Chondrocyte (in vitro differentiated cells): ENCODE measurements around the gene TTC32. TPM values are rescaled to one million over a fixed set of nuclear protein-coding genes. Genes with fewer than 3 reads are reported as not detected.

Experiments used
- DNase-seq: peaks from one replicate; pipeline ENCODE4 v3.0.0; 2021; ENCODE audit warnings: mixed read lengths, low spot score
- H3K27ac Mint-ChIP-seq: one replicate; pipeline ENCODE4 v1.8.0; 2021; ENCODE audit warnings: mild to moderate bottlenecking, moderate library complexity, mixed read lengths; ENCODE audit not compliant: unreplicated experiment
- H3K27me3 Mint-ChIP-seq: 2 replicates; pipeline ENCODE4 v1.8.0; 2021; ENCODE audit warnings: low read depth, mixed read lengths
- H3K36me3 Mint-ChIP-seq: 2 replicates; pipeline ENCODE4 v1.8.0; 2021; ENCODE audit warnings: low read depth, mixed read lengths
- H3K4me1 Mint-ChIP-seq: 2 replicates; pipeline ENCODE4 v1.8.0; 2021; ENCODE audit warnings: low read depth, mild to moderate bottlenecking, mixed read lengths
- H3K4me3 Mint-ChIP-seq: one replicate; pipeline ENCODE4 v1.8.0; 2021; ENCODE audit warnings: mild to moderate bottlenecking, moderate library complexity, mixed read lengths; ENCODE audit not compliant: unreplicated experiment
- H3K9me3 Mint-ChIP-seq: 2 replicates; pipeline ENCODE4 v1.8.0; 2021; ENCODE audit warnings: low read depth, mixed read lengths
- CTCF ChIP-seq: fragments of 200-600 bp; sonication (generic); IDR thresholded peaks from 2 replicates; pipeline ENCODE4 v1.5.0; 2021; ENCODE audit warnings: antibody characterized with exemption, mild to moderate bottlenecking, moderate library complexity
- total RNA-seq: library from RNA; stranded (reverse); gene quantifications from 3 replicates; pipeline ENCODE4 v1.2.1, GENCODE V29; 2021

The TTC32 gene
- total RNA-seq, 1 donor from 2014 or later: 6.7 TPM

GRCh38 chr2:19868224-19868623 lies 33.6 kb downstream of the TTC32 start:
- no peak for TF ChIP-seq CTCF
- Mint-ChIP-seq H3K4me1 (peaks cover 13% of the 10 kb centered on the region), H3K4me3 (peak overlapping the region; percentile 75), H3K36me3 (no peaks in the 10 kb centered on the region), H3K27ac (no peak overlapping the region), H3K27me3 (no peaks in the 10 kb centered on the region), H3K9me3 (no peaks in the 10 kb centered on the region)
- DNase-seq: no peak

- Mint-ChIP-seq H3K9me3 (no peaks in the 10 kb centered on the region), H3K4me1 (peaks cover 26% of the 10 kb centered on the region), H3K27ac (no peak overlapping the region), H3K4me3 (no peak overlapping the region), H3K36me3 (no peaks in the 10 kb centered on the region), H3K27me3 (no peaks in the 10 kb centered on the region)
- DNase-seq: no peak
- TF ChIP-seq CTCF: no peak
Measured at GRCh38 chr2:19866771-19867170, 35.0 kb downstream of the TTC32 start.

GRCh38 chr2:19865151-19865550 lies 36.6 kb downstream of the TTC32 start:
- H3K36me3 Mint-ChIP-seq: peaks cover 1% of the 10 kb centered on the region
- no peaks in the 10 kb centered on the region for H3K9me3 Mint-ChIP-seq
- H3K27ac Mint-ChIP-seq: no peak overlapping the region
- no peak overlapping the region for H3K4me3 Mint-ChIP-seq
- DNase-seq: no peak
- H3K4me1 Mint-ChIP-seq: peaks cover 36% of the 10 kb centered on the region
- no peak for TF ChIP-seq CTCF
- no peaks in the 10 kb centered on the region for H3K27me3 Mint-ChIP-seq

GRCh38 chr2:19864381-19864780 lies 37.4 kb downstream of the TTC32 start:
- no peaks in the 10 kb centered on the region for H3K9me3 Mint-ChIP-seq
- peaks cover 39% of the 10 kb centered on the region for H3K4me1 Mint-ChIP-seq
- no peak for TF ChIP-seq CTCF
- H3K27ac Mint-ChIP-seq: no peak overlapping the region
- H3K27me3 Mint-ChIP-seq: no peaks in the 10 kb centered on the region
- no peak overlapping the region for H3K4me3 Mint-ChIP-seq
- H3K36me3 Mint-ChIP-seq: peaks cover 1% of the 10 kb centered on the region
- DNase-seq: no peak

GRCh38 chr2:19863303-19864041 lies 38.3 kb downstream of the TTC32 start:
- Mint-ChIP-seq H3K4me3 (peak overlapping the region; percentile 12), H3K27ac (no peak overlapping the region), H3K9me3 (no peaks in the 10 kb centered on the region), H3K27me3 (no peaks in the 10 kb centered on the region), H3K4me1 (peaks cover 35% of the 10 kb centered on the region), H3K36me3 (peaks cover 1% of the 10 kb centered on the region)
- peak; percentile 99 for TF ChIP-seq CTCF
- no peak for DNase-seq
